WERI-Rb-1 (cell line): ENCODE data around the gene TMEM125.

Source experiments
- DNase-seq: peaks from one replicate; pipeline ENCODE4 v3.0.0-alpha.2; 2020
- H3K27ac ChIP-seq: fragments of 250-450 bp; sonication (Bioruptor Pico); 2 replicates; pipeline ENCODE4 v1.5.1; 2020; ENCODE audit warnings: mild to moderate bottlenecking, moderate library complexity
- H3K27me3 ChIP-seq: fragments of 250-450 bp; sonication (Bioruptor Pico); 2 replicates; pipeline ENCODE4 v1.5.1; 2021; ENCODE audit warnings: mild to moderate bottlenecking, low read depth, moderate library complexity; ENCODE audit not compliant: insufficient read depth, severe bottlenecking
- H3K36me3 ChIP-seq: fragments of 250-450 bp; sonication (Bioruptor Pico); 2 replicates; pipeline ENCODE4 v1.5.1; 2020; ENCODE audit warnings: mild to moderate bottlenecking, moderate library complexity
- H3K4me3 ChIP-seq: 2 replicates; pipeline ENCODE4 v1.5.1; 2011; ENCODE audit warnings: low read depth, mild to moderate bottlenecking, control low read depth, low read length
- H3K9me3 ChIP-seq: fragments of 250-450 bp; sonication (Bioruptor Pico); 2 replicates; pipeline ENCODE4 v1.5.1; 2021; ENCODE audit warnings: mild to moderate bottlenecking, moderate library complexity; ENCODE audit not compliant: severe bottlenecking
- CTCF ChIP-seq: IDR thresholded peaks from 2 replicates; pipeline ENCODE4 v1.5.1; 2011; ENCODE audit warnings: low read depth, mild to moderate bottlenecking, control low read depth, inconsistent platforms, low read length

The TMEM125 gene

GRCh38 chr1:43267818-43268425 is 1.9 kb upstream of the TMEM125 start:
- no peak for DNase-seq
- no peak overlapping the region for H3K27ac ChIP-seq
- peaks cover 8% of the 10 kb centered on the region for H3K9me3 ChIP-seq
- H3K27me3 ChIP-seq = no peaks in the 10 kb centered on the region
- H3K36me3 ChIP-seq = no peaks in the 10 kb centered on the region
- no peak overlapping the region for H3K4me3 ChIP-seq
- no peak for TF ChIP-seq CTCF

- DNase-seq = no peak
- no peaks in the 10 kb centered on the region for H3K9me3 ChIP-seq
- H3K27me3 ChIP-seq = no peaks in the 10 kb centered on the region
- no peaks in the 10 kb centered on the region for H3K36me3 ChIP-seq
- H3K4me3 ChIP-seq = no peak overlapping the region
- TF ChIP-seq CTCF = no peak
- H3K27ac ChIP-seq = no peak overlapping the region
Observed at GRCh38 chr1:43270421-43271095, 775 bp downstream of the TMEM125 start.

- no peak for DNase-seq
- Histone ChIP-seq H3K27me3 (no peaks in the 10 kb centered on the region), H3K9me3 (no peaks in the 10 kb centered on the region), H3K27ac (no peak overlapping the region), H3K4me3 (no peak overlapping the region), H3K36me3 (no peaks in the 10 kb centered on the region)
- TF ChIP-seq CTCF = no peak
Observed at GRCh38 chr1:43271186-43272118, 1.7 kb downstream of the TMEM125 start.

GRCh38 chr1:43272161-43272560 is 2.4 kb downstream of the TMEM125 start:
- TF ChIP-seq CTCF = no peak
- no peaks in the 10 kb centered on the region for H3K9me3 ChIP-seq
- no peaks in the 10 kb centered on the region for H3K27me3 ChIP-seq
- H3K27ac ChIP-seq = no peak overlapping the region
- H3K36me3 ChIP-seq = no peaks in the 10 kb centered on the region
- no peak for DNase-seq
- no peak overlapping the region for H3K4me3 ChIP-seq

GRCh38 chr1:43272576-43273571 is 3.1 kb downstream of the TMEM125 start:
- no peak for TF ChIP-seq CTCF
- H3K27ac ChIP-seq = no peak overlapping the region
- H3K27me3 ChIP-seq = no peaks in the 10 kb centered on the region
- no peak for DNase-seq
- H3K9me3 ChIP-seq = no peaks in the 10 kb centered on the region
- no peak overlapping the region for H3K4me3 ChIP-seq
- H3K36me3 ChIP-seq = no peaks in the 10 kb centered on the region
